Heart right ventricle (tissue), 16 donors: ENCODE results near the gene TEAD1. TPM values are rescaled to one million over a fixed set of nuclear protein-coding genes. Genes with fewer than 3 reads are reported as not detected.

Experiments used
- ATAC-seq, 8 donors: fragments of 200-7000 bp; cut with Tn5 transposase; one replicate each; pipeline ENCODE4 v1.9.1; 2020; ENCODE audit warnings: mild to moderate bottlenecking in 8 of 8, moderate library complexity in 8 of 8, moderate number of reproducible peaks in 1 of 8
- DNase-seq, 2 donors: peaks; one replicate each; pipeline ENCODE4 v3.0.0-alpha.2; 2020
- H3K27ac ChIP-seq, 10 donors: fragments of 200-600 bp; sonication (generic) in 2 of 10; one replicate each; pipeline versions ENCODE4 v1.5.0 to v1.8.0; 2020 to 2022; ENCODE audit warnings: mild to moderate bottlenecking in 3 of 10
- H3K27me3 ChIP-seq, 7 donors: fragments of 200-600 bp; one replicate each; pipeline ENCODE4 v1.8.0; 2021 to 2022; ENCODE audit warnings: mild to moderate bottlenecking in 2 of 7
- H3K36me3 ChIP-seq, 9 donors: fragments of 200-600 bp; sonication (generic) in 1 of 9; one replicate each; pipeline versions ENCODE4 v1.5.0 to v1.8.0; 2020 to 2022; ENCODE audit warnings: mild to moderate bottlenecking in 2 of 9
- H3K4me1 ChIP-seq, 9 donors: fragments of 200-600 bp; sonication (generic) in 1 of 9; one replicate each; pipeline versions ENCODE4 v1.5.0 to v1.8.0; 2020 to 2022; ENCODE audit warnings: mild to moderate bottlenecking in 4 of 9
- H3K4me3 ChIP-seq, 10 donors: fragments of 200-600 bp; sonication (generic) in 2 of 10; one replicate each; pipeline versions ENCODE4 v1.5.0 to v1.8.0; 2020 to 2022; ENCODE audit warnings: mild to moderate bottlenecking in 7 of 10, moderate library complexity in 2 of 10
- H3K9me3 ChIP-seq, 11 donors: fragments of 200-600 bp in 10 of 11; sonication (generic) in 2 of 11; one replicate each; pipeline versions ENCODE4 v1.5.0 to v1.8.0; 2013 to 2022; ENCODE audit warnings: mild to moderate bottlenecking in 2 of 11, control low read depth in 1 of 11, moderate library complexity in 1 of 11
- WGBS, 2 donors: extraction: QIAGEN DNeasy Blood & Tissue Kit; methylation state at CpG; one replicate each; pipeline ENCODE4 v1.1.7; 2013; ENCODE audit warnings: inconsistent platforms in 1 of 2; 5-methylcytosine and 5-hydroxymethylcytosine counted together
- intact Hi-C, 10 donors: fragments of 100-400 bp; cut with DNase I; formaldehyde crosslinking; loops; one replicate each; pipeline versions ENCODE4 v1.11.1 to v1.14.2; 2022
- polyA plus RNA-seq, 2 donors: library from polyadenylated mRNA; stranded (reverse); fragments of 200-250 nt; gene quantifications; one replicate each; pipeline ENCODE4 v1.2.3, GENCODE V29; 2013
- total RNA-seq, 10 donors: library from RNA; stranded (reverse); fragmentation: NEBNext Ultra II Directional in 3 of 10; extraction: Animal tissue kit (Norgen Biotek cat#: 25700) in 3 of 10; gene quantifications; one replicate each; pipeline versions ENCODE4 v1.2.1 to v1.2.4, GENCODE V29; 2021 to 2023
- TF ChIP-seq, protein P1 (sequence below), 9 donors: fragments of 200-600 bp; sonication (generic) in 2 of 9; IDR thresholded peaks; one replicate each; pipeline versions ENCODE4 v1.5.0 to v1.8.0; 2021 to 2022; ENCODE audit warnings: antibody characterized with exemption in 9 of 9, mild to moderate bottlenecking in 5 of 9, moderate library complexity in 1 of 9
- donor health status: Arrhythmogenic right ventricular cardiomyopathy.
- donor health status: ischemic (EF 13 %, LVEDD 7.1; RV severe dilation, severe dysfunction).
- donor health status: healthy with polysubstance abuse.
- donor health status: DM: no; HTN: yes; CAD: no.
- donor health status: DM: no; HTN: no; CAD: no.
- donor health status: ischemic (EF 25% LVEDD 6.9; RV normal size, moderate dysfunction).
- donor health status: ischemic (EF 25% LVEDD 5.7; RV mildly dilated, moderate dysfunction).
- donor health status: healthy.
- donor health status: DM: yes; HTN: yes; CAD: no.
- donor health status: Ischemic cardiomyopathy.
- donor health status: ischemic (EF 35%, LVEDD 5.7; RV mildly dilated, moderate dysfunction).
- donor health status: nonischemic (EF 11% LVEDD 7.7; RV severe dilation, severe dysfunction).
- donor health status: DM: yes; HTN: yes; CAD: no.
- donor health status: PGD.
- donor health status: ischemic (EF 29% LVEDD 5.4; RV normal size, mild dysfunction).
- donor health status: nonischemic (EF 23%, LVEDD 6.1; RV moderate dilation, normal function).

The TEAD1 gene
- total and polyA plus RNA-seq, 12 donors, result 12.7 to 138 (median 116) TPM

DNA sequence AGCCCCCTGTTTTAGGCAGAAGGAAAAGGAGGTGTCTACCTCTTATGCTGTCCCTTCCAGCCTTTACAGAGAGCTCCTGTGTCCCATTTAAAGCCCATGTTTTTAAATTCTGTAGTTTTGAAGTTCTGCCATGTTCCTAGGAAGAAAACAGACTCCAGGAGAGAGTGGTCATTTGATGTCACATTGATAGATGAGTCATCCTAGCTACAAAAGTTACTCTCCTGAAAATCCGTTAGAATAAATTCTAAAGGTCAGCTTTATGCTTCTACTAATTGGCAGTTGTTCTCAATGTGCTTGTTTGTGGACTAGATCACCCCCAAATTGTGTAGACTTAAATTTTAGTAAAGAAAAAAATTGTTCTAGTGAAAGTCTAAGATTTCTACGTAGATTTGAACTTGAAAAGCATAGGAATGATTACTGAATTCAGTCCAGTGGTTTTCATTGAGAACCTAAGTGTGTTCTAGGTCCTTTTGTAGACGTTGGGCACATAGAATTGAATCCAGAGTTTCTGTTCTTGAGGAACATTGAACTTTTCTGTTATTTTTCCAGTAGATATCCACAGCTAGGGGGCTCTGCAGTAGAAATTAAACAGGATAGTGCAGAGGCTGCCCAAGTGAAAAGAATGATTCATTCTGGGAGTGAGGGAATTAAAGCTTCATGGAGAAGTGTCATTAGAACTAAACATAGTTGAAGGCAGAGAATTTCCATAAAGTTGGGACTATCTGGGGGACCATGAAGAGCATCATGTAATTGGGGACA is 194.3 kb downstream of the TEAD1 start:
- H3K36me3 ChIP-seq, result peaks cover 0 to 12% (median 0%) of the 10 kb centered on the region in 9 donors
- H3K4me3 ChIP-seq, result no peak overlapping the region
- H3K9me3 ChIP-seq, result no peaks in the 10 kb centered on the region
- peaks cover 0 to 8% (median 0%) of the 10 kb centered on the region in 7 donors for H3K27me3 ChIP-seq
- DNase-seq, result no peak
- 89 to 90% methylated on average over 3 of the region's 3 CpGs for WGBS, 2 donors
- ATAC-seq, result no peak
- TF ChIP-seq, protein P1, sequence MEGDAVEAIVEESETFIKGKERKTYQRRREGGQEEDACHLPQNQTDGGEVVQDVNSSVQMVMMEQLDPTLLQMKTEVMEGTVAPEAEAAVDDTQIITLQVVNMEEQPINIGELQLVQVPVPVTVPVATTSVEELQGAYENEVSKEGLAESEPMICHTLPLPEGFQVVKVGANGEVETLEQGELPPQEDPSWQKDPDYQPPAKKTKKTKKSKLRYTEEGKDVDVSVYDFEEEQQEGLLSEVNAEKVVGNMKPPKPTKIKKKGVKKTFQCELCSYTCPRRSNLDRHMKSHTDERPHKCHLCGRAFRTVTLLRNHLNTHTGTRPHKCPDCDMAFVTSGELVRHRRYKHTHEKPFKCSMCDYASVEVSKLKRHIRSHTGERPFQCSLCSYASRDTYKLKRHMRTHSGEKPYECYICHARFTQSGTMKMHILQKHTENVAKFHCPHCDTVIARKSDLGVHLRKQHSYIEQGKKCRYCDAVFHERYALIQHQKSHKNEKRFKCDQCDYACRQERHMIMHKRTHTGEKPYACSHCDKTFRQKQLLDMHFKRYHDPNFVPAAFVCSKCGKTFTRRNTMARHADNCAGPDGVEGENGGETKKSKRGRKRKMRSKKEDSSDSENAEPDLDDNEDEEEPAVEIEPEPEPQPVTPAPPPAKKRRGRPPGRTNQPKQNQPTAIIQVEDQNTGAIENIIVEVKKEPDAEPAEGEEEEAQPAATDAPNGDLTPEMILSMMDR (IDR thresholded peaks at IDR 0.05), result peak in 5 of 9 donors; percentile 13 to 48 (median 23)
- peaks cover 0 to 40% (median 18%) of the 10 kb centered on the region in 9 donors for H3K4me1 ChIP-seq
- no peak overlapping the region for H3K27ac ChIP-seq
- intact Hi-C loops, result loop anchor here in 1 of 10 donors (5.0 kb wide), 1 partner anchor 281 kb away; no protein-coding TSS in a partner anchor

DNA sequence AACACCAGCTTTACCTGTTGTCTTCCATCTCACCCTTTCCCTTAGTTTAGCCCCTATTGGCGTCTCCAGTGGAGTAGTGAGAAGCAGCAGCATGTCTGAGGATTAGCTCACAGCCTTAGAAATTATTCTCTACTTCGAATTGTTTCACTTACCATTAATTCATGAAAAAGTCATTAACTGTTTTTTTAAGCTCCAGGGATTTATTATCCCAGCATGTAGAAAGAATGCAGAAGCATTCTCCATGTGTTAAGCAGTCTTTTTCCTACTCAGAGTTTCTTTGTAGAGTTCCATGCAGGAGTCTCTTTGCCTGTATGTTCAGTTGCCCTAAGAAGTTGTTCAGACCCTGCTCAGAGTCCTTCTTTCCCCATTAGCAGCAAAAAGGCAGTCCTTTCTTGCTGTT is 197.0 kb downstream of the TEAD1 start:
- Histone ChIP-seq H3K36me3 (peaks cover 0 to 12% (median 0%) of the 10 kb centered on the region in 9 donors), H3K4me3 (no peak overlapping the region), H3K4me1 (peaks cover 0 to 21% (median 13%) of the 10 kb centered on the region in 9 donors), H3K27me3 (no peaks in the 10 kb centered on the region), H3K9me3 (no peaks in the 10 kb centered on the region), H3K27ac (no peak overlapping the region)
- TF ChIP-seq, protein P1 (IDR thresholded peaks at IDR 0.05), result no peak
- intact Hi-C loops, result no loop called here
- DNase-seq (no peak), ATAC-seq (no peak)
- 76 to 77% methylated on average over 2 of the region's 2 CpGs for WGBS, 2 donors

DNA sequence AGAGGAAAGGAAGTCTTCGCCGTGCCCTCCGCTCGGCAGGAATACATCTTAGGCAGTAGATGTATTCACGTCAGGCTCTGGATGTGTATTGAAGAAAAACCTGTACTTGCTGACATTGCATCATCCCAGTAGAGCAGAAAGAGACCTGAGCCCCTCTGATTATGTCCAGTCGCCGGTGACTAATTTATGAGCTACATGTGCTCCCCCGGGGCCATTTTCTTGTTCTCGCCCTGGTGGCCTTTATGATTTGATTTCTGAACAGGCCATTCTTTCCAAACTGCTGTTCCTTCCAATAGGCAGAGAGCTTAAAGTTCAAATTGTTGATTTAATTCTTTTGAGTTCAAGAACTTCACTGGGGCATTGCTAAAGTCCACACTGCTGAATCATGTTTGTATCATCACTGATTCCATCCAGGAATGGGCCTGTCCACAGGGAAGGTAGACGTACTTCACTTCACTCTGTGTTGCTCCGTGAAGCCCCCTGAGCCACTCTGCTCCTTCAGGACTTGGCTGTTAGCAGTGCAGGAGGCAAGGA is 197.6 kb downstream of the TEAD1 start:
- DNase-seq, result no peak
- Histone ChIP-seq H3K4me3 (no peak overlapping the region), H3K27ac (no peak overlapping the region), H3K4me1 (peaks cover 0 to 20% (median 12%) of the 10 kb centered on the region in 9 donors), H3K27me3 (no peaks in the 10 kb centered on the region), H3K9me3 (no peaks in the 10 kb centered on the region), H3K36me3 (peaks cover 0 to 12% (median 0%) of the 10 kb centered on the region in 9 donors)
- WGBS, 2 donors, result 92 to 95% methylated on average over 11 of the region's 11 CpGs
- intact Hi-C loops, result no loop called here
- TF ChIP-seq, protein P1 (IDR thresholded peaks at IDR 0.05), result no peak
- ATAC-seq, result no peak

DNA sequence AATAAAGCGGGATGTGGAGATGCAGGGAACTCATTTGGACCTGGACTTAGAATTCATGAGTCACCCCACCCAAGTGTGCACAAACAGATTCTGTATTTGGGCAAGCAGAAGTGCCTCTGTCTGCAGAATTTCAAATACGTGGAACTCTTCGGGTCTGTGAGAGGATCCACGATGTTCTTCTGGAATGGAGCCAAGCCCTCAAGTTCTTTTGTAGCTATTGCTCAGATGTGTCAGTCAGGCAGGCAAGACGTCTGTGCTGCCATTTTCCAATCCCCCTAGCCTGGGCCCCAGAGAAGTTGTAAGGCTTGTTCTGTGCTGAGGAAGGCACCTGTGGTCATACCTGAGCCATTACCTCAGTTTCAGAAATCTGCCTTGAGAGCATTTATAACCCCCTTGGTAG is 202.1 kb downstream of the TEAD1 start:
- H3K4me3 ChIP-seq, result no peak overlapping the region
- H3K36me3 ChIP-seq, result peaks cover 0 to 32% (median 0%) of the 10 kb centered on the region in 9 donors
- H3K4me1 ChIP-seq, result peaks cover 0 to 7% (median 0%) of the 10 kb centered on the region in 9 donors
- no peaks in the 10 kb centered on the region for H3K9me3 ChIP-seq
- no peaks in the 10 kb centered on the region for H3K27me3 ChIP-seq
- ATAC-seq (no peak), DNase-seq (no peak)
- no peak overlapping the region for H3K27ac ChIP-seq
- intact Hi-C loops, result no loop called here
- TF ChIP-seq, protein P1 (IDR thresholded peaks at IDR 0.05), result no peak
- WGBS, 2 donors, result 72 to 76% methylated on average over 5 of the region's 5 CpGs
